ENCODE measurements around the gene RIMS1.

RIMS1 gene

GRCh38 chr6:72238021-72238420, 351.7 kb downstream of the RIMS1 start:
- no peak for DNase-seq (ENCODE audit: low read depth in 2 of 2)

- DNase-seq (ENCODE audit: low read depth in 2 of 2), result no peak
These were observed 352.6 kb downstream of the RIMS1 start for GRCh38 chr6:72238900-72239299.

- DNase-seq (ENCODE audit: low read depth in 2 of 2), result no peak
These were observed 359.2 kb downstream of the RIMS1 start for GRCh38 chr6:72245565-72245964.

- no peak for DNase-seq (ENCODE audit: low read depth in 2 of 2)
These were observed 360.6 kb downstream of the RIMS1 start for GRCh38 chr6:72246926-72247325.

- DNase-seq (ENCODE audit: low read depth in 2 of 2), result peak; percentile 19 to 22
These were observed 362.3 kb downstream of the RIMS1 start for GRCh38 chr6:72248621-72249020.

GRCh38 chr6:72250664-72251063, 364.3 kb downstream of the RIMS1 start:
- DNase-seq (ENCODE audit: low read depth in 2 of 2), result peak in 1 of 2 experiments; percentile 14

- DNase-seq (ENCODE audit: low read depth in 2 of 2), result no peak
These were observed 374.1 kb downstream of the RIMS1 start for GRCh38 chr6:72260489-72260888.

- DNase-seq (ENCODE audit: low read depth in 2 of 2), result no peak
These were observed 375.2 kb downstream of the RIMS1 start for GRCh38 chr6:72261554-72261953.

- DNase-seq (ENCODE audit: low read depth in 2 of 2), result no peak
These were observed 375.9 kb downstream of the RIMS1 start for GRCh38 chr6:72262254-72262653.

GRCh38 chr6:72267470-72267869, 381.1 kb downstream of the RIMS1 start:
- no peak for DNase-seq (ENCODE audit: low read depth in 2 of 2)

GRCh38 chr6:72271531-72271930, 385.2 kb downstream of the RIMS1 start:
- no peak for DNase-seq (ENCODE audit: low read depth in 2 of 2)

GRCh38 chr6:72272958-72273357, 386.6 kb downstream of the RIMS1 start:
- DNase-seq (ENCODE audit: low read depth in 2 of 2), result peak; percentile 52 to 54

GRCh38 chr6:72275888-72276287, 389.5 kb downstream of the RIMS1 start:
- DNase-seq (ENCODE audit: low read depth in 2 of 2), result no peak

GRCh38 chr6:72282201-72282600, 395.9 kb downstream of the RIMS1 start:
- no peak for DNase-seq (ENCODE audit: low read depth in 2 of 2)

GRCh38 chr6:72283571-72283970, 397.2 kb downstream of the RIMS1 start:
- no peak for DNase-seq (ENCODE audit: low read depth in 2 of 2)

GRCh38 chr6:72286911-72287311, 400.6 kb downstream of the RIMS1 start:
- peak; percentile 69 to 73 for DNase-seq (ENCODE audit: low read depth in 2 of 2)

- peak; percentile 69 to 74 for DNase-seq (ENCODE audit: low read depth in 2 of 2)
These were observed 401.5 kb downstream of the RIMS1 start for GRCh38 chr6:72287801-72288200.

- no peak for DNase-seq (ENCODE audit: low read depth in 2 of 2)
These were observed 402.2 kb downstream of the RIMS1 start for GRCh38 chr6:72288592-72288991.

- no peak for DNase-seq (ENCODE audit: low read depth in 2 of 2)
These were observed 404.3 kb downstream of the RIMS1 start for GRCh38 chr6:72290620-72291019.

- DNase-seq (ENCODE audit: low read depth in 2 of 2), result no peak
These were observed 410.0 kb downstream of the RIMS1 start for GRCh38 chr6:72296375-72296774.

- DNase-seq (ENCODE audit: low read depth in 2 of 2), result no peak
These were observed 419.6 kb downstream of the RIMS1 start for GRCh38 chr6:72305971-72306370.

- DNase-seq (ENCODE audit: low read depth in 2 of 2), result no peak
These were observed 430.5 kb downstream of the RIMS1 start for GRCh38 chr6:72316675-72317380.

- DNase-seq (ENCODE audit: low read depth in 2 of 2), result peak; percentile 82
These were observed 435.4 kb downstream of the RIMS1 start for GRCh38 chr6:72321788-72322187.

GRCh38 chr6:72322771-72323170, 436.4 kb downstream of the RIMS1 start:
- DNase-seq (ENCODE audit: low read depth in 2 of 2), result no peak

Measured in fibroblast of skin of left quadriceps (primary cell).